Upper lobe of left lung (tissue), 6 donors: ENCODE results near the gene ZNF609. TPM values are rescaled to one million over a fixed set of nuclear protein-coding genes. Genes with fewer than 3 reads are reported as not detected.
"Not testable (repeated sequence)": the region's sequence is repeated elsewhere in the genome, so short reads cannot be mapped to it uniquely, and the experiment has no call there.

ENCODE experiments used
- ATAC-seq, 2 donors: fragments of 200-7000 bp; cut with Tn5 transposase; one replicate each; pipeline ENCODE4 v1.9.1; 2022; ENCODE audit warnings: mild to moderate bottlenecking in 2 of 2, moderate library complexity in 2 of 2; ENCODE audit not compliant: low FRiP score in 2 of 2
- DNase-seq, 2 donors: peaks; one replicate each; pipeline ENCODE4 v3.0.0-alpha.2; 2019 to 2020
- H3K27ac ChIP-seq, 4 donors: fragments of 200-600 bp; sonication (generic); one replicate each; pipeline ENCODE4 v1.5.1; 2016 to 2019
- H3K27me3 ChIP-seq, 4 donors: fragments of 200-600 bp; sonication (generic); one replicate each; pipeline ENCODE4 v1.5.1; 2017 to 2019
- H3K36me3 ChIP-seq, 4 donors: fragments of 200-600 bp; sonication (generic); one replicate each; pipeline ENCODE4 v1.5.1; 2016 to 2019
- H3K4me1 ChIP-seq, 4 donors: fragments of 200-600 bp; sonication (generic); one replicate each; pipeline ENCODE4 v1.5.1; 2018 to 2019
- H3K4me3 ChIP-seq, 4 donors: fragments of 200-600 bp; sonication (generic); one replicate each; pipeline ENCODE4 v1.5.1; 2017 to 2019; ENCODE audit warnings: mild to moderate bottlenecking in 2 of 4, moderate library complexity in 1 of 4
- H3K9me3 ChIP-seq, 4 donors: fragments of 200-600 bp; sonication (generic); one replicate each; pipeline ENCODE4 v1.5.1; 2018 to 2019
- CTCF ChIP-seq, 6 experiments: fragments of 450-650 bp in 4 of 6; fragments of 200-600 bp in 2 of 6; sonication (generic) in 2 of 6; IDR thresholded peaks; one replicate each; pipeline ENCODE4 v1.5.1; 2016 to 2019; ENCODE audit warnings: antibody characterized with exemption in 6 of 6
- EP300 ChIP-seq, 4 donors: sonication (generic); formaldehyde crosslinking; IDR thresholded peaks; one replicate each; pipeline ENCODE4 v1.5.1; 2017; ENCODE audit warnings: antibody characterized with exemption in 4 of 4, control low read depth in 2 of 4
- POLR2A ChIP-seq, 4 donors: fragments of 450-650 bp; IDR thresholded peaks; one replicate each; pipeline ENCODE4 v1.5.1; 2016 to 2017; ENCODE audit warnings: antibody characterized with exemption in 4 of 4, mild to moderate bottlenecking in 2 of 4
- POLR2AphosphoS5 ChIP-seq, 2 donors: sonication (generic); formaldehyde crosslinking; IDR thresholded peaks; one replicate each; pipeline ENCODE4 v1.5.1; 2017; ENCODE audit warnings: antibody characterized with exemption in 2 of 2
- WGBS, 2 donors: methylation state at CpG; one replicate each; pipeline ENCODE4 v1.1.5; 2017 to 2018; 5-methylcytosine and 5-hydroxymethylcytosine counted together
- total RNA-seq, 6 donors: library from RNA; depleted of rRNA in 4 of 6; stranded (reverse); fragments of >200 nt in 4 of 6; gene quantifications; one replicate each; pipeline versions ENCODE4 v1.1.0 to v1.2.1, GENCODE V29; 2016 to 2021
- donor health status: DM: no; HTN: no; CAD: no; lungs with moderate emphysema.
- donor health status: DM: no; HTN: yes; CAD: no; lungs with severe emphysema.

The ZNF609 gene
- total RNA-seq, 6 donors from 2014 or later, result 30.4 to 65.0 (median 44.5) TPM

GRCh38 chr15:64599226-64599625 lies 138.8 kb downstream of the ZNF609 start:
- Histone ChIP-seq H3K9me3 (no peaks in the 10 kb centered on the region), H3K36me3 (no peaks in the 10 kb centered on the region), H3K27me3 (no peaks in the 10 kb centered on the region), H3K4me1 (peaks cover 23 to 49% (median 34%) of the 10 kb centered on the region in 4 donors), H3K4me3 (no peak overlapping the region), H3K27ac (no peak overlapping the region)
- no peak for ATAC-seq
- no peak for DNase-seq
- TF ChIP-seq EP300 (IDR thresholded peaks at IDR 0.05) (no peak), POLR2AphosphoS5 (IDR thresholded peaks at IDR 0.05) (no peak), CTCF (IDR thresholded peaks at IDR 0.05) (no peak), POLR2A (IDR thresholded peaks at IDR 0.05) (no peak)

- Histone ChIP-seq H3K36me3 (no peaks in the 10 kb centered on the region), H3K27me3 (no peaks in the 10 kb centered on the region), H3K4me3 (no peak overlapping the region), H3K27ac (no peak overlapping the region), H3K9me3 (no peaks in the 10 kb centered on the region), H3K4me1 (peaks cover 23 to 49% (median 34%) of the 10 kb centered on the region in 4 donors)
- TF ChIP-seq CTCF (IDR thresholded peaks at IDR 0.05) (no peak), POLR2AphosphoS5 (IDR thresholded peaks at IDR 0.05) (no peak), POLR2A (IDR thresholded peaks at IDR 0.05) (no peak), EP300 (IDR thresholded peaks at IDR 0.05) (no peak)
- WGBS, 2 donors, result 12 to 17% methylated on average over 2 of the region's 2 CpGs
- DNase-seq, result no peak
- ATAC-seq, result no peak
Observed at GRCh38 chr15:64599716-64600115, 139.3 kb downstream of the ZNF609 start.

- Histone ChIP-seq H3K27ac (no peak overlapping the region), H3K4me1 (peaks cover 23 to 49% (median 34%) of the 10 kb centered on the region in 4 donors), H3K36me3 (no peaks in the 10 kb centered on the region), H3K27me3 (no peaks in the 10 kb centered on the region), H3K9me3 (no peaks in the 10 kb centered on the region), H3K4me3 (no peak overlapping the region)
- 90 to 95% methylated on average over 1 of the region's 1 CpG for WGBS, 2 donors
- ATAC-seq (no peak), DNase-seq (no peak)
- no peak for TF ChIP-seq EP300 (IDR thresholded peaks at IDR 0.05)
- no peak for TF ChIP-seq POLR2A (IDR thresholded peaks at IDR 0.05)
- no peak for TF ChIP-seq CTCF (IDR thresholded peaks at IDR 0.05)
- no peak for TF ChIP-seq POLR2AphosphoS5 (IDR thresholded peaks at IDR 0.05)
Observed at GRCh38 chr15:64600794-64601193, 140.4 kb downstream of the ZNF609 start.

- Histone ChIP-seq H3K27me3 (no peaks in the 10 kb centered on the region), H3K36me3 (no peaks in the 10 kb centered on the region), H3K27ac (no peak overlapping the region), H3K9me3 (no peaks in the 10 kb centered on the region), H3K4me1 (peaks cover 7 to 29% (median 14%) of the 10 kb centered on the region in 4 donors), H3K4me3 (no peak overlapping the region)
- TF ChIP-seq POLR2AphosphoS5 (IDR thresholded peaks at IDR 0.05) (no peak), CTCF (IDR thresholded peaks at IDR 0.05) (no peak), POLR2A (IDR thresholded peaks at IDR 0.05) (no peak), EP300 (IDR thresholded peaks at IDR 0.05) (no peak)
- DNase-seq (no peak), ATAC-seq (no peak)
Observed at GRCh38 chr15:64604319-64604718, 143.9 kb downstream of the ZNF609 start.

GRCh38 chr15:64607416-64607815 lies 147.0 kb downstream of the ZNF609 start:
- H3K4me1 ChIP-seq, result peaks cover 3 to 17% (median 6%) of the 10 kb centered on the region in 4 donors
- H3K27me3 ChIP-seq, H3K27ac ChIP-seq, H3K4me3 ChIP-seq, H3K36me3 ChIP-seq, ATAC-seq, DNase-seq, H3K9me3 ChIP-seq: not testable (repeated sequence)
- WGBS, 2 donors, result 96 to 99% methylated on average over 6 of the region's 6 CpGs
